8988T (cell line): Measurements from ENCODE around the gene DAAM1.

Experiments used
- DNase-seq: peaks from one replicate; pipeline ENCODE4 v3.0.0; 2011

DAAM1 gene

DNA sequence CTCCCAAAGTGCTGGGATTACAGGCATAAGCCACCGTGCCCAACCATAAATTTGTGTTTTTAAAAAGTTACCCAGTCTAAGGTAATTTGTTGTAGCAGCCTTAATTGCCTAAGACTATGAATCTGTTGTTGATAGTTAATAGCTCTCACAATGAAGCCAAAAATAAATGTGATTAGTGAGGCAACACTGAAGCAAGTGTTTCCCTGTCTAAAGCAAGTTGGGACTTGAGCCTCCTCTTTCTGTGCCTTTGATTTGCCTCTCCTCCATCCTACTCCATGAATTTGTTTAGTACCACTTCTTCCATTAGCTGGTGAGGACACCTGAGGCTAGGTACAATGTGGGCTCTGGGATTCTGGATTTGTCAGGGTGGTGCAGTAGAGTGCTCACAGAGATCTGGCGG, 36.8 kb downstream of the DAAM1 start:
- no peak for DNase-seq

DNA sequence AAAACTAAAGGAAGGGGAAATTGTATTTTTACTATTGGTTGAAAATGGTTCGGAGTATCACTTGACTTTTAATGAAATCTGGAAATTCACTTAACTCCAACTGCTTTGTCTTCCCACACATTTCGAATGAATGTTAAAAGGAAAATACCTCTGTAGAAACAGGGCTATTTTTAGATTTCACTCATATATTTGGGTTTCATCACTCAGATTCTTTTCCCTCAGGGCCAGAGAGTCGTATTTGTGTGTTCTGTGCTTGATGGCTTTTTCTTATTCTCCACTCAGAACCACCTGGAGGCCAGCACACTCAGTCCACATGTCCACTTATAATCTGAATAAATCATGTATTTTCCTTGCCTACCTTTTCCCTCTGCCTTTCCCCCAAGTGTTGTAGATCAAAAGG, 40.0 kb downstream of the DAAM1 start:
- DNase-seq: no peak

DNA sequence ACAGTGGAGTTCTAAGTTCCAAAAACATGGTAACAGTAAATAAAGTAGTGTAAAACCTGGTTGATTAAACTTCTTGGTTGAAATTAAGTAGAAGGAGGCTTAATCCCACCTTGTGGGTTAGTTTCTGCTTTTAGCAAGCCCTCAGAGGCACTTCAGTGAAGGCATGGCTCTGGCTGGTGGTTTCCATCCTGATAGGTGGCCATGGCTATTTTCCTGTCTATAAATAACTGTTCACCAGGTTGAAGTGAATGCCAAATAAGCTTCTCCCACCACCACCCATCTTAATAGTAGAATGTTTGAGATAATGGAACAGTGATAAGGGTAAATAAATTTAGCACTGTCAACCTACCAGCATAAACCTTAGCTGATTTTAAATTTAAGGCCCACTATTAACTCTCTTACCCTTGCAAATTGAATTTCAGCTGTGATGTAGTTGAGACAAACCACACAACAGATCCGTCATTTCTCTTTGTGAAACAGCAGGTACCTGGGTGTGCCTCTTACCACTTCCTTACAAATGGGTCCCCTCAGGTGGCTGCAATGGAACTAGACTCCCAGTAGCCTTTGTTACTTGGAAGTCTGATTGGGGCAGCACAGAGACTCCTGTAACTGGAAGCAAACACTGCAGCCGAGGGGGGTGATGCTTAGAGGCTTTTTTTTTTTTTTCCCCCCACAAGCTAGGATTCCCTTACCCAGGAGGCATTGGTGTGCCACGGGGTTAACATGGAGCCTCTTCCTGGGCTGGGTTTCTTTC, 41.4 kb downstream of the DAAM1 start:
- no peak for DNase-seq

DNA sequence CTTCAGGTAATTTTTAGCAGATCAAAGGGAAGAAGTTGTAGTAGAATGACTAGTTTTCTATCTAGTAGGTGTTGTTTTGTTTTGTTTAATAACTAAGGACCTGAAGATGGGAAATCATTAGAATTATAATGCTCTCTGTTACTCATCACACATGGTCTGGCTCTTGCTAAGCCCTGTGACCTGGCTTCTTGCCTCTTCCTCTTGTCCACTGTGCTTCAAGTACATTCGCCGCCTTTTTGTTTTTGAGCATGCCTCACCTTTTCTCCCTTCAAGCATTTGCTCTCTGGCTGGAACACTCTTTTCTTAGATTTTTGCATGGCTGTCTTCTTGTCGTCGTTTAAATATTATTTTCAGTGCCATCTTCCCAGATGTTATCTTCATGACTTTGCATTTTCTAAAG, 47.7 kb downstream of the DAAM1 start:
- no peak for DNase-seq

DNA sequence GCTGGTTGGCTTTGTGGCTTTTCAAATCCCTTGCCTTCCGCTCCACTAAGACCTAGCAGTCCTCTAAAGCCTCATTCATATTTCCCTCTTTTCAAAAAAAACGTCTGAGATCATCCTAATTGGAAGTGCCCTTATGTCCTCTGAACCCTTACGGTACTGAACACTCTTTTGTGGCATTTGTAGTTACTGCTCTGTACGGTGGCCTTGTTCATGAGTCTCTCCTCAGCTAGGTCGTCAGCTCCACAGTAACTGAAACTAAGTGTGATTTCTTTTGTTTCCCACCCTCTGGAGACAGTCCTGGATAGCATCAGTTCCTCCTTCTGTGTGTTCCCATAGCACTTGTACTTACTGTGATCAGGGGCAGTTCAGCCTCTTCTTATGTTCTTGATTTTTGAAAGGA, 49.7 kb downstream of the DAAM1 start:
- no peak for DNase-seq

DNA sequence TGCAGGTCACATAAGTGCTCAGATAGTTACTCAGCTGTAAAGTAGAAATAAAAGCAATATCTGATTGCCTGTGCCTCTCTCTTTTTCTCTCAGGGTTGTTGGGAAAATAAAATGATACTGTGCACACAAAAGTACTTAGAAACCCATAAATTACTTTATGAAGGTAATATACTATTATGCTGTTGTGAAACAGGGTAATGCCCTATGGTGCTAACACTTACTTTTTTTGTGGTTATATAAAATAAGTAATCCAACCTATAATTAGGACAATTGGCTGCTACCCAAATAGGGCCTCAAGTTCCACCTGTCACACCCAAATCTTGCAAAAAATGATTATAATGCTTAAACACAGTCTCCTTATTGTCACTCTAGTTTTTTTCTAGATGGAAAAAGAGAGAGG, 50.6 kb downstream of the DAAM1 start:
- DNase-seq: no peak

DNA sequence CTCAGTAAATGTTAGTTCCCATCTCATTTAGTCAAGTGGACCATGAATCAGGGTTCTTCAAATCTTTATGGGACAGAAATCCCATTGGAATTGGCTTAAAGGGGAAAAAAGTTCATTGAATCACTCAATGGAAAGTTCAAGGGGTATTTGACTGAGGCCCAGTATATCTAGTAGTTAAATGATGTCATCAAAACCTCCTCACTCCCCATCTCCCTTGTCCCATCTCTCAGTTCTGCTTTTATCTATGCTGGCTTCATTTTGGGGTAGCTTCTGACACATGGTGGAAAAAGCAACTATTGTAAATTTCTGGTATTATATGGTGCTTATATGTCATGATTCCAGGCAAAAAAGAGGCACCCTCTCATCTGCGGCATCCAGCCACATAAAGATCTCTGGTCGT, 51.9 kb downstream of the DAAM1 start:
- no peak for DNase-seq

DNA sequence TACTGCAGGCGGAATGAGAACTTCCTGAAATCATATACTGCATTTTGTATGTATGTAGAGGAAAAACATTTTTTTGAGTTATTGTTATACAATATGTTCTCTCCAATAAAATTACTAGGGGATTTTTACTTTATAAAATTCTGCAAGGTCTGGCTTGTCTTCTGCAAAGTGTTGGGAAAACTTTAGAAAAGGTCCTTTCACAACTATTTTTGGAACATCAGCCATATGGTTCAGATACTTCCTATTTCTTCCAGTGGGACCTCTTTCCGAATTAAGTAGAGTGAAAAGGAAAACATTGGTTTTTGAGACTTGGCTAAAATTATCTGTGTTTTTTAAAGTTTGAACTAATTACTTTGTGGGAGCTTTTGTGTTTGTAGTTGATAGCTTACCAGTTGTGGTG, 52.7 kb downstream of the DAAM1 start:
- DNase-seq: no peak

DNA sequence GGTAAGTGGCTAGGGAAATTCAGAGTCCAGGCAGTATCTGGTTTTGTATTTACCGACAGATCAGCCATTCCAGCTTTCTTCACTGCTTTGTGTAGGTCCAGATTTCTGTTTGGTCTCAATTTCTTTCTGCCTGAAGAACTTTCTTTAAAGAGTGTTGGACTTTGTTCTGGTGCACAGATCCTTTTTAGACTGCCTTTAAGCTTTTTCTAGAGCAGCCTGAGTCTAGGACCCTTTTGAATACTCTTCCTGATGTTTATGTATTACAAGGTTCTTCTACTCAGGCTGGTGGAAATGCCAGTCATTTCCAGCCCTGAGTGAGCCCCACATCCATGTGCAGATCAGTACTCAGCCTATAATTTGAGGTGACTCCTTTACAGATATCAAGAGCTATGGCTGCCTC, 54.7 kb downstream of the DAAM1 start:
- DNase-seq: no peak

DNA sequence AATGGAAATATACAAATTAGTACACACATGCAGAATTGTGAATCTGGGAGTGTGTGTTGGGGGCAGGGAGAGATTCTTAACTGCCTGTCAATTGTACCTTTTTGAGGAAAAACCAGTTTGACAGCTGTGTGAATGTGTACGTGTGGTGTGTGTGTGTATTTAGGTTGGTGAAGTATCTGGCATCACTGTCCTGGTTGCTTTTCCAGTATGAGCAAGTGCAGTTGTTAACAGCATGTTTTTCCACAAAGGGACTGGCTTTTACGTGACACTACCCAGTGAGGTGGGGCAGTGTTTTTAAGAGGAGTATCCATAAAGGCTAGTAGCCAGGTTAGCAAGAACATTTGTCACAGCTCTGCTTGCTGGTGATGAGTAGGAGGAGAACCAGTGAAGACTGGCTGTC, 56.1 kb downstream of the DAAM1 start:
- no peak for DNase-seq

DNA sequence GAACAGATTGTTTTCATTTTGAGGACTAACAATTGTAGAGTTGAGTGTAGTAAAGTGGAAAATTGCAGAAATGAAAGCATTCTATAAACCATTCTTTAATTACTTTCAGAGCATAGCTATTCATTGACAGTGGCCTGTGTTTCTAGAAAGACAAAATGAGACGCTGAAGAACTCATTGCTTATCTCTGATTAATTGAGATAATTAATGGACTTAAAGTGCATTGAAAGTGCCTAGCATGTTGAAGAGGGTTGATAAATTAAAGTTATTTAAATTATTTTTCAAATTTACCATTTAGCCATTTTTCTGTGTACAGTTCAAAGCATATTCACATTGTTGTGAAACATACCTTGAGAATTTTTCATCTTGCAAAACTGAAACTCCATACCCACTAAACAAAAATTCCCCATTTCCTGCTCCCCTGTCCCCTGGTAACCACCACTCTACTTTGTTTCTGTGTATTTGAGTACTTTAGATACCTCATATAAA, 57.4 kb downstream of the DAAM1 start:
- DNase-seq: no peak

DNA sequence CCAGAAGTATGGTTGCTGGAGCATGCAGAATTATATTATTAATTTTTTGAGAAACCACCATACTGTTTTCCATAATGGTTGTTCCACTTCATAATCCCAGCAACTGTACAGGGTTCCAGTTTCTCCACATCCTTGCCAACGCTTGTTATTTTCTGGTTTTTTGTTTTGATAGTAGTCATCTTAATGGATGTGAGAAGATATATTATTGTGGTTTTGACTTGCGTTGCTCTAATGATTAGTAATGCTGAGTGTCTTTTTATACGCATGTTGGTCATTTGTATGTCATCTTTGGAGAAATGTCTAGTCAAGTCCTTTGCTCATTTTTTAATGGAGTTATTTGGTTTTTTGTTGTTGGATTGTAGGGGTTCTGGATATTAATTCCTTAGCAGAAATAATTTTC, 58.1 kb downstream of the DAAM1 start:
- no peak for DNase-seq

DNA sequence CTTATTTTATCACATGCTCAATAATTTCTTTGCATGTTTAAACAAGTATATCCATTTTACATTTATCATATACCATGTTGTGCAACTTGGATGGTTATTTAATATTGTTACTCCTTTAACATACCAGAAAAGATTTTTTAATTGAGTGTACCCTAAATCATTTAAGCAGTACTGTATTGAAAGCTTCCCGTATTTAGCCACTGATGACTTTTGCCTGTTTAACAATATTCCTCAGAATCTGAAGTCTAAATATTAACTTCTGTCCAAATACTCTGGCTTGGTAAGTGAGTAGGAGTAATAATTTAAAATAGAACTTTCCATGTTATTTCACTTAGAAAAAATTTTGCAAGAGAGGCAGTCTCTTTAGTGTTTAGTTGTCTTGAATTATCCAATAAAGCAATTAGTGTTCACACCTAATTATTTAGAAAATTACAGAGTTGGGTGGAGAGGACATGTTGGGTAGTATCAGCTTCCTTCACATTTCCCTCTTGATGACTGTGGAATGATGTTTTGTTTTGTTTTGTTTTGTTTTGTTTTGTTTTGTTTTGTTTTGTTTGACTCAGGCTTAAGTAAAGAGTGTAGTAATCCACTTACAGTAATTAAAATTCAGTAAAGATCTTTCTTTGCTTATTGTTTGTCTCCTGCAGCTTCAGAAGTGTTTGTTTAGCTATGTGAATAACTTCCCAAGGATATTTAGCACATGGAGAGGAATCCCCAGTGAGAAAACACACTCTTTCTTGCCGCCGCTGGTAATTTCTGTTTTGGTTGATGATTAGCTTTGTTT, 59.5 kb downstream of the DAAM1 start:
- DNase-seq: no peak

DNA sequence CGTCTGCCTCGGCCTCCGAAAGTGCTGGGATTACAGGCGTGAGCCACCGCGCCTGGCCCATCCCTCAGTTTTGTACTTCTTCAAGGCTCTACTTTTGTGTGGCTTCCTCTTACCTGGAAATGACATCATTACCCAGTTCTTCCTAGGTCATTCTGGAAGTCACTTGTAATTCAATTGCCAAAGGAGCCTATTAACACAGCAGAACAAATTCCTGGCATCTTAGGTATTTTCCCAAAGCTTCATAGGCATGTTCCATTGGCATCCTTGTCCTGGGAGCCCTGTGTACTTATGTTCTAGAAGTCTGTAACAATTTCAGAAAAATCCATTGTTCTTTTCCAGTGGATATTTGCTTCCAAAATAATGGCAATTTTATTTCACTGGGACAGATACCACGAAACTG, 60.6 kb downstream of the DAAM1 start:
- no peak for DNase-seq

DNA sequence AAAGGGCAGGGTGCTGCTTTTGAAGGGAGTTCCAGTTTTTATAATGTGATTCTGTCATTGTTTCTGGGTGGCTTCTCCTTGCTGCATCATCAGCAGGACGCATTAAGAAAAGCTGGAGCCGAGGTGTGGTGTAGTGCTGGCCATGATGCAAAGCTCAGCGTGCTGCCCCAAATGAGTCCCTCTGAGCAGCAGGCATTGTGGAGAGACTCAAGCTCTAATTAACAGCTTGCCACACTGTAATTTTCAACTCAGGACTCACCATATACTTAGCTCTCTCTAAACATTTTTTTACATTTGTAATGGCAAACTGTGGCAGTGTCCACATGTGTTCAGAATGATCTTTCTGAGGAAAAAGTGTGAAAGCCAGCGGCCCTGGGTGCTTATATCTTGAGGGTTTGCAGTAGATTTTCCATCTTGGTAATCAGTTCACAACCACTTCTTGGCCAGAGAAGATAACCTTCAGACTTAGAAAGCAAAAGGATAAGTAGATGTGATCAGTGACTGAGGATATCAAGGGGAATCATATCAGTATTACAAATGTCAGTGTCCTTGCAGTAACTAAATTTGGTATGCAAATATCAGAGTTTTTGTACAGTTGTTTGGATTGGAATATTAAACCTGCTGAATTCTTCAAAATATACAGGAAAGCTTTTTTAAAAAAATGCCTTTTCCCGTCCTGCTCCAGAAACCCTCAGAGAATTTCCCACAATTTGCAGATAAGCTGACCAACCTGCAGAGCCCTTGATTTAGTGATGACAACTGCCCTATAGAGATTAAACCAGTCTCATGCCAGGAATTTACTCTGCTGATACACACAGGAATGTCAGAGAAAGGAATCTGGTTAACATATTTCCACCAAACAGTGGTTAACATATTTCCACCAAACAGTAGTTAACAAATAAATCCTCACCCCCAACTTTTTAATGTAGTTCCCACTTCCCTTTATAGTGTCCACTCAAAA, 63.6 kb downstream of the DAAM1 start:
- DNase-seq: no peak

DNA sequence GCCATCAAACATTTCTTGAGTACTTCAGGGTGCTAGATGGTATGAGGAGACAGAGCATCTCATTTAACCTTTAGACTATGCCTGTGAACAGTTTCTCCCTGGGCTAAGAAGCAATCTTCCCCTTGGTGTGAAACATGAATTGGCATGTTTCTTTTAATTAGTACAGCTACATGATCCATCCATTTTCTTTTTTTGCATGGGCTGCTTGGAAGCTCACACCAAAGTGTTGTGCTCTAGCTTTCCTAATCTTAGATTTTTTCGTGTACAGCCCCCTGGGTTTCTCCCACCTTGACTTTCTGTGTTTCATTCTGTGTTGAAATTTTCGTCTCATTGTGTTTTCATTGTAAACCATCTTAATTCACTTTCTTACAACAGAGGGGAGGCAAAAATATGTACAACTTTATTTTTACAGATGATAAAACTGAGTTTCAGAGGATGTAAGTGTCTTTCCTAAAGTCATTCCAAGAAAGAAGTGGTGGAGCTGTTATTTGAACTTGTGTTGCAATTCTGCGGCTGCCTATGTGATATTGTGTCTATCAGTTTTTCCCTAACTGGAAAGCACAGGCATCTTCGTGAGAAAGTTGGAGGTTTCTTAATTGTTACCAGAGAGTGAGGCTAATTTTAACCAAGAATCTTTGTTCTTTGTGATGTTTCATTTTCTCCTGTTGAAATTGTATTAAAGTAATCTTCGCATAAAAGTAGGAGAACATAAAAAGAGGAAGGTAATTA, 64.5 kb downstream of the DAAM1 start:
- DNase-seq: no peak

DNA sequence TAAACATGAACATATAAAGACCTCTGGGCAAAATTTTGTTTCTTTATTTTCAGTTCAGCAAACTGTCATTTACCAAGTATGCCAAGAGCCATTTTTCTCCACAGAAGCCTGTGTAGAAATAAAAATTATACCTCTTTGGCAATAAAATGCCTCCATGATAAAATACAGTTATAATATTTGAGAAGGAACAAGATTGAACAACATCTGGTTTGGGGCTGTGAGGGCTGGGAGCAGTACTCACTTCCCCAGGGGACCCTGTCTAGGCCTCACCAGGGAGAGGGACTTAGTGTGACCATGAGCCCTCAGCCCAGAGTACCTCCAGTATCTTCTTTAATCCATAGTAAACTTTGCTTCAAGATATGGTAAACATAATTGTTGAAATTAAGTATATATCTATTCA, 65.1 kb downstream of the DAAM1 start:
- no peak for DNase-seq

DNA sequence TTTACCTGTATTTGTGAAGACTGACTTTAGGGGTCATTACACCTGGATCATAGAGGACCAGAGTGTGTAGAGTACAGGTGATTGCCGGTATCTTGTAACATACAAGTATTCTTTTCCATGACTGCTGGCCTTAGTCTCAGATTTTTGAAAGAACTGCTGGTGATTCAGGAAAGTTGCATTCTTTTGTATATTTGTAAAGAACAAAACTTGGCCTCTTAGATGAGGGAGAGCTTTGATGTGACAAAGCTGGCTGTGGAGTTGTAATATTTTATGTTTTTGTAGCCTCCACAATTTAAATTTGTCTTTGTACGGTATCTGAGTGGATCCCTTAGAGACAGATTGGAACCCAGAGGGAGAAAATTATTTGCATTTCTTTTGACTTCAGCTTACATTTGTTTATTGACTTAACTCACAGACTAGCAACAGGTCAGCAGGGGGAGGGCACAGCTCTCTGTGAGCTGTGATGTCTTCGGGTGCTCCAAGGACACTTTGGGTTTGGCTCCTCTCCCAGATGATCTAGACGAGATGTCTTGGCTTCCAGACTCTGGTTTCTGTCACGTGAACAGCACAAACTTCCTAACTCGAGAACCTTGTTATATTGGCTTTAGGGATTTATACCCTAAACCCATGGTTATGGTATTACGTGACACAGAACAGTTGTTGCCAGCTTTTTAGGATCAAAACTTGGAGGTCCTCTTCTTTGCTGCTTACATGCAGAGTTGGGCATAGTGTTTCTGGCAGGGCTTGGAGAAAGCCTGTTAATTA, 65.9 kb downstream of the DAAM1 start:
- DNase-seq: no peak

DNA sequence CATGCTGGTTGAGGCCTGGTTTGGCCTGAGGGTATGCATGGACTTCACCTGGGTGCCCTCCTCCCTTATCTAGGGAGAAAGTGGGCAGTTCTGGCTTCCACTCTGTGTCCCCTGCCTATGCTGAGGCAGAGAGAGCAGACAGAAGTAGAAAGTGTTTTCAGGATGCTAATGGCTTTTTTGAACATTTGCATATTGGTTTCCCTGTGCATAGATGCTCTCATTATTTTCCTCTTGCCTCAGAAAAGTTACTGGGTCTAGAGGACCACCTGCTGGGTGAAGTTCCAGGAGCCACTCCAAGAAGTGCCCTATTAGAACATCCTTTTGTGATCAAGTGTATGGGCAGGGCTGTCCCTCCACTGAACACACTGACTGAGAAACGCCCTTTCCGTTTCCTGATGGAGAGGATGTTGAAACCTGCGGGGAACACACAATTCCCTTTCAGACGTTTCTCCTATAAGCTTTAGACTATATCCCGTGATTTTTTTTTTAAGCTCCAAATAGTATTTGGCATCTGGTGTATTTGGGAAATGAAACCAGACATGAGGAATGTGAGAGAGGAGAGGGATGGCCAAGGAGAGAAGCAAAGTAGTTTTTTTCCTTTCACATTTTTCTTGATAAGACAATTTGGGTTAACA, 66.6 kb downstream of the DAAM1 start:
- DNase-seq: no peak

DNA sequence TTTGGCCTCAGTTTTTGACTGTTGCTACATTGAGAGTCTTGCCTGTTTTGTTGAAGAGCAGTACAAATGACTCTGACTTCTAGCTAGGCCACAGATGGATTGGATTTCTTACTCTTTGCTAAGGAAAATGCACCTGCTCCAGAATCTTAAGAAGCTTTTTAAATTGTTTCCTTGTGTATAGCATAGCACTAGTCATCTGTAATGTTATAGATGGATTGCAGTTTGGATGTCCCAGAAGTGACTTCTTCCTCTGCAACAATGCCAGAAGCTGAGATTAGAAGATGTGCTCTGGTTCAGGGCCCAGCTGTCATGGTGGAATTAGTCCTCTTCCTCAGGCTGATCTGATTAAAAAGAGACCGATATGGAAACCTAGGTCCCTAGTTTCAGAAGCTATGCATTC, 67.9 kb downstream of the DAAM1 start:
- DNase-seq: no peak

DNA sequence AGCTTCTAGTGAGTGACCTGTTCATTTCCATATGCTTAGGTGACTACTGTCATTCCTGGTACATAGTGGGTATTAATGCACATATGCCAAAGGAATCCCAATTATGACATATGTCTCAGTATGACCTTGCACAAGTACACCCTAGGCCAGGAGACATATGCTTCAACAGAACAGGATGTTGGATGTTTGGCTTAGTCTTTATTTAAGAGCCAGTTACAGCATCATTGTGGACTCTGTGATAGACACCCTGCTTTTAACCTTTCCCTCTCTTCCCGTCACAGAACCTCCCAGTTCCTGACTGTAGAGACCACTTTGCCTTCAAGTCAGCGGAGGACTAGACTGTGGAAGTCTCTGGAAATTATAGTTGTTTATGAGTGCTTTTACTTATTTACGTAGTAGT, 72.9 kb downstream of the DAAM1 start:
- DNase-seq: no peak
